ENCODE data around the gene MOSPD2.

GRCh38 chrX:14873676-14874049 lies 442 bp downstream of the MOSPD2 start:
- no peak for TF ChIP-seq POLR2A (IDR thresholded peaks at IDR 0.05)
- TF ChIP-seq, protein P1, sequence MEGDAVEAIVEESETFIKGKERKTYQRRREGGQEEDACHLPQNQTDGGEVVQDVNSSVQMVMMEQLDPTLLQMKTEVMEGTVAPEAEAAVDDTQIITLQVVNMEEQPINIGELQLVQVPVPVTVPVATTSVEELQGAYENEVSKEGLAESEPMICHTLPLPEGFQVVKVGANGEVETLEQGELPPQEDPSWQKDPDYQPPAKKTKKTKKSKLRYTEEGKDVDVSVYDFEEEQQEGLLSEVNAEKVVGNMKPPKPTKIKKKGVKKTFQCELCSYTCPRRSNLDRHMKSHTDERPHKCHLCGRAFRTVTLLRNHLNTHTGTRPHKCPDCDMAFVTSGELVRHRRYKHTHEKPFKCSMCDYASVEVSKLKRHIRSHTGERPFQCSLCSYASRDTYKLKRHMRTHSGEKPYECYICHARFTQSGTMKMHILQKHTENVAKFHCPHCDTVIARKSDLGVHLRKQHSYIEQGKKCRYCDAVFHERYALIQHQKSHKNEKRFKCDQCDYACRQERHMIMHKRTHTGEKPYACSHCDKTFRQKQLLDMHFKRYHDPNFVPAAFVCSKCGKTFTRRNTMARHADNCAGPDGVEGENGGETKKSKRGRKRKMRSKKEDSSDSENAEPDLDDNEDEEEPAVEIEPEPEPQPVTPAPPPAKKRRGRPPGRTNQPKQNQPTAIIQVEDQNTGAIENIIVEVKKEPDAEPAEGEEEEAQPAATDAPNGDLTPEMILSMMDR (IDR thresholded peaks at IDR 0.05) = no peak
